DOHH2 (cell line): ENCODE measurements around the gene UNC5C.

Experiments used
- EZH2phosphoT487 ChIP-seq: fragments of 200-600 bp; sonication (generic); IDR thresholded peaks from 2 replicates; pipeline ENCODE4 v1.6.1; 2017; ENCODE audit warnings: borderline replicate concordance, mild to moderate bottlenecking, antibody characterized with exemption, low read length, moderate library complexity, mixed read lengths
- TF ChIP-seq, protein P1 (sequence below): fragments of 200-600 bp; sonication (generic); IDR thresholded peaks from one replicate; pipeline ENCODE4 v1.5.1; 2014; ENCODE audit warnings: antibody characterized with exemption, mild to moderate bottlenecking, low read depth, low read length; ENCODE audit not compliant: poor library complexity, severe bottlenecking

- TF ChIP-seq, protein P1, sequence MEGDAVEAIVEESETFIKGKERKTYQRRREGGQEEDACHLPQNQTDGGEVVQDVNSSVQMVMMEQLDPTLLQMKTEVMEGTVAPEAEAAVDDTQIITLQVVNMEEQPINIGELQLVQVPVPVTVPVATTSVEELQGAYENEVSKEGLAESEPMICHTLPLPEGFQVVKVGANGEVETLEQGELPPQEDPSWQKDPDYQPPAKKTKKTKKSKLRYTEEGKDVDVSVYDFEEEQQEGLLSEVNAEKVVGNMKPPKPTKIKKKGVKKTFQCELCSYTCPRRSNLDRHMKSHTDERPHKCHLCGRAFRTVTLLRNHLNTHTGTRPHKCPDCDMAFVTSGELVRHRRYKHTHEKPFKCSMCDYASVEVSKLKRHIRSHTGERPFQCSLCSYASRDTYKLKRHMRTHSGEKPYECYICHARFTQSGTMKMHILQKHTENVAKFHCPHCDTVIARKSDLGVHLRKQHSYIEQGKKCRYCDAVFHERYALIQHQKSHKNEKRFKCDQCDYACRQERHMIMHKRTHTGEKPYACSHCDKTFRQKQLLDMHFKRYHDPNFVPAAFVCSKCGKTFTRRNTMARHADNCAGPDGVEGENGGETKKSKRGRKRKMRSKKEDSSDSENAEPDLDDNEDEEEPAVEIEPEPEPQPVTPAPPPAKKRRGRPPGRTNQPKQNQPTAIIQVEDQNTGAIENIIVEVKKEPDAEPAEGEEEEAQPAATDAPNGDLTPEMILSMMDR: no peak
- no peak for TF ChIP-seq EZH2phosphoT487
These were observed 223.1 kb downstream of the UNC5C start for GRCh38 chr4:95325665-95326064.
